H1 (cell line): ENCODE results near the gene OR6V1. TPM values are rescaled to one million over a fixed set of nuclear protein-coding genes. Genes with fewer than 3 reads are reported as not detected.

Source experiments
- CTCF ChIA-PET: fragments of 300-600 bp; sonication (Branson Sonifier 250); formaldehyde crosslinking; loops from one replicate; lab custom pipeline; 2021; ENCODE audit not compliant: partially characterized antibody; lab: Charles Lee
- POLR2A ChIA-PET: fragments of 300-600 bp; sonication (Branson Sonifier 250); formaldehyde crosslinking; loops from one replicate; lab custom pipeline; 2021; ENCODE audit warnings: inconsistent platforms; ENCODE audit not compliant: partially characterized antibody; lab: Charles Lee
- DNase-seq, 2 experiments: peaks; one replicate each; pipeline versions ENCODE4 v3.0.0 to v3.0.0-alpha.2; 2010 to 2022; ENCODE audit warnings: low spot score in 2 of 2, low read depth in 1 of 2, mixed read lengths in 1 of 2
- FAIRE-seq: peaks from 2 replicates; lab custom pipeline; 2011; peaks lifted over from hg19 to GRCh38; lab: Jason Lieb, UNC
- H2AFZ ChIP-seq: 2 replicates; pipeline ENCODE4 v1.8.1; 2012; ENCODE audit warnings: low read length, inconsistent platforms
- H2AK5ac ChIP-seq: 2 replicates; pipeline ENCODE4 v1.6.1; 2013; ENCODE audit warnings: low read depth, low read length
- H2BK120ac ChIP-seq: replicated peaks from 2 replicates; pipeline ENCODE3; 2013; ENCODE audit warnings: low read depth, low read length, inconsistent platforms
- H2BK12ac ChIP-seq: 2 replicates; pipeline ENCODE4 v1.6.1; 2013; ENCODE audit warnings: low read depth, low read length
- H2BK15ac ChIP-seq: 2 replicates; pipeline ENCODE4 v1.6.1; 2013; ENCODE audit warnings: low read length
- H2BK20ac ChIP-seq: 2 replicates; pipeline ENCODE4 v1.6.1; 2013; ENCODE audit warnings: low read length
- H2BK5ac ChIP-seq: 2 replicates; pipeline ENCODE4 v1.6.1; 2013; ENCODE audit warnings: low read depth, low read length
- H3K14ac ChIP-seq: 2 replicates; pipeline ENCODE4 v1.6.1; 2013; ENCODE audit warnings: inconsistent platforms; ENCODE audit not compliant: insufficient read length
- H3K18ac ChIP-seq: 2 replicates; pipeline ENCODE4 v1.6.1; 2013; ENCODE audit warnings: low read length; ENCODE audit errors: extremely low read depth
- H3K23ac ChIP-seq: 2 replicates; pipeline ENCODE4 v1.6.1; 2013; ENCODE audit warnings: inconsistent platforms; ENCODE audit not compliant: insufficient read length
- H3K23me2 ChIP-seq: 2 replicates; pipeline ENCODE4 v1.6.1; 2013; ENCODE audit warnings: low read depth, low read length
- H3K27ac ChIP-seq: 2 replicates; pipeline ENCODE4 v1.6.1; 2011; ENCODE audit warnings: low read depth, low read length, inconsistent platforms
- H3K27me3 ChIP-seq, 4 experiments: replicated peaks in 1 of 4; 1 replicate in 1 of 4; 2 replicates in 3 of 4; pipeline versions ENCODE4 v1.6.1 to v1.8.1; 2011 to 2013; ENCODE audit warnings: low read length in 3 of 4, mild to moderate bottlenecking in 3 of 4, inconsistent platforms in 2 of 4, mixed read lengths in 2 of 4, moderate library complexity in 1 of 4; ENCODE audit not compliant: control insufficient read depth in 3 of 4, insufficient read depth in 3 of 4; ENCODE audit errors: extremely low read depth in 1 of 4
- H3K36me3 ChIP-seq, 4 experiments: 2 replicates each; pipeline versions ENCODE4 v1.6.1 to v1.8.1; 2011 to 2013; ENCODE audit warnings: mild to moderate bottlenecking in 4 of 4, low read length in 3 of 4, moderate library complexity in 2 of 4, control low read depth in 1 of 4, inconsistent platforms in 1 of 4; ENCODE audit not compliant: insufficient read depth in 4 of 4, control insufficient read depth in 2 of 4
- H3K4ac ChIP-seq: replicated peaks from 2 replicates; pipeline ENCODE3; 2013; ENCODE audit warnings: low read length, low read depth, mixed read lengths, inconsistent platforms; ENCODE audit not compliant: insufficient read length
- H3K4me1 ChIP-seq, 4 experiments: replicated peaks in 1 of 4; 1 replicate in 1 of 4; 2 replicates in 3 of 4; pipeline versions ENCODE4 v1.6.1 to v1.8.1; 2011 to 2013; ENCODE audit warnings: low read length in 3 of 4, inconsistent platforms in 2 of 4, mixed read lengths in 1 of 4; ENCODE audit not compliant: insufficient read depth in 4 of 4, control insufficient read depth in 3 of 4
- H3K4me2 ChIP-seq, 2 experiments: 2 replicates each; pipeline versions ENCODE4 v1.6.1 to v1.8.1; 2011 to 2013; ENCODE audit warnings: low read depth in 2 of 2, low read length in 2 of 2, control low read depth in 1 of 2, inconsistent platforms in 1 of 2, mild to moderate bottlenecking in 1 of 2; ENCODE audit not compliant: insufficient read depth in 1 of 2
- H3K4me3 ChIP-seq, 4 experiments: fragments of 200-600, 300-600 bp in 1 of 4; sonication (generic), shearing (Covaris generic), sonication (Bioruptor Twin) in 1 of 4; 2 replicates each; pipeline versions ENCODE4 v1.5.1 to v1.8.1; 2011 to 2016; ENCODE audit warnings: low read length in 4 of 4, low read depth in 3 of 4, control low read depth in 2 of 4, inconsistent platforms in 2 of 4, mild to moderate bottlenecking in 2 of 4, mixed read lengths in 1 of 4, moderate library complexity in 1 of 4; ENCODE audit not compliant: insufficient read depth in 2 of 4; ENCODE audit errors: extremely low read depth in 1 of 4
- H3K56ac ChIP-seq: replicated peaks from 2 replicates; pipeline ENCODE3; 2013; ENCODE audit warnings: low read depth, mild to moderate bottlenecking, mixed read lengths, low read length, inconsistent platforms; ENCODE audit not compliant: insufficient read length
- H3K79me1 ChIP-seq: 2 replicates; pipeline ENCODE4 v1.6.1; 2013; ENCODE audit warnings: low read depth, low read length, control low read depth
- H3K79me2 ChIP-seq, 2 experiments: 2 replicates each; pipeline versions ENCODE4 v1.6.1 to v1.8.1; 2012 to 2013; ENCODE audit warnings: low read length in 2 of 2, mild to moderate bottlenecking in 2 of 2, inconsistent platforms in 1 of 2; ENCODE audit not compliant: insufficient read depth in 2 of 2, control insufficient read depth in 1 of 2
- H3K9ac ChIP-seq, 4 experiments: replicated peaks in 1 of 4; 1 replicate in 1 of 4; 2 replicates in 3 of 4; pipeline versions ENCODE4 v1.6.1 to v1.8.1; 2011 to 2013; ENCODE audit warnings: low read depth in 3 of 4, low read length in 3 of 4, control low read depth in 2 of 4, mild to moderate bottlenecking in 2 of 4, moderate library complexity in 2 of 4, inconsistent platforms in 1 of 4; ENCODE audit errors: extremely low read depth in 1 of 4
- H3K9me3 ChIP-seq, 2 experiments: 2 replicates each; pipeline versions ENCODE4 v1.6.1 to v1.8.1; 2012 to 2013; ENCODE audit warnings: mild to moderate bottlenecking in 2 of 2, moderate library complexity in 2 of 2, control low read depth in 1 of 2, inconsistent platforms in 1 of 2, low read depth in 1 of 2, low read length in 1 of 2, mixed read lengths in 1 of 2; ENCODE audit not compliant: insufficient read depth in 2 of 2
- H4K20me1 ChIP-seq, 2 experiments: replicated peaks in 1 of 2; 2 replicates each; pipeline versions ENCODE3 to v1.8.1; 2011 to 2013; ENCODE audit warnings: inconsistent platforms in 2 of 2, low read length in 2 of 2, mild to moderate bottlenecking in 1 of 2; ENCODE audit not compliant: insufficient read depth in 2 of 2, control insufficient read depth in 1 of 2
- H4K5ac ChIP-seq: 2 replicates; pipeline ENCODE4 v1.6.1; 2013; ENCODE audit warnings: low read length, low read depth, mixed read lengths, inconsistent platforms; ENCODE audit not compliant: insufficient read length
- H4K8ac ChIP-seq: 2 replicates; pipeline ENCODE4 v1.8.0; 2013; ENCODE audit warnings: mild to moderate bottlenecking, moderate library complexity, low read length, inconsistent platforms; ENCODE audit not compliant: insufficient read depth; ENCODE audit errors: extremely low read depth
- H4K91ac ChIP-seq: replicated peaks from 2 replicates; pipeline ENCODE3; 2013; ENCODE audit warnings: low read length, mixed read lengths, inconsistent platforms; ENCODE audit not compliant: insufficient read length
- BACH1 ChIP-seq: IDR thresholded peaks from 2 replicates; pipeline ENCODE4 v1.6.1; 2012; ENCODE audit warnings: low read length, improper control_type of control experiment
- BRCA1 ChIP-seq: IDR thresholded peaks from 2 replicates; pipeline ENCODE4 v1.6.1; 2012; ENCODE audit warnings: low read depth, low read length, improper control_type of control experiment
- CREB1 ChIP-seq: IDR thresholded peaks from 2 replicates; pipeline ENCODE4 v1.6.1; 2012; ENCODE audit warnings: inconsistent platforms
- CTBP2 ChIP-seq: IDR thresholded peaks from 2 replicates; pipeline ENCODE4 v1.7.0; 2011; ENCODE audit warnings: borderline replicate concordance, mild to moderate bottlenecking, moderate library complexity, mixed read lengths, low read length; ENCODE audit not compliant: insufficient read depth, insufficient read length
- KDM1A ChIP-seq: fragments of 200-600, 300-600 bp; sonication (generic); IDR thresholded peaks from 2 replicates; pipeline ENCODE4 v1.7.1; 2016; ENCODE audit warnings: mild to moderate bottlenecking, low read length, borderline replicate concordance
- PHF8 ChIP-seq: fragments of 200-600 bp; sonication (generic); conservative IDR thresholded peaks from 2 replicates; pipeline ENCODE4 v1.7.1; 2012; ENCODE audit warnings: low read depth, mild to moderate bottlenecking, inconsistent platforms, low read length, moderate library complexity
- RAD21 ChIP-seq, 2 experiments: IDR thresholded peaks in 1 of 2; conservative IDR thresholded peaks in 1 of 2; 2 replicates each; pipeline ENCODE4 v1.6.1; 2011; ENCODE audit warnings: low read depth in 2 of 2, low read length in 2 of 2, improper control_type of control experiment in 1 of 2, inconsistent platforms in 1 of 2, mild to moderate bottlenecking in 1 of 2, moderate library complexity in 1 of 2
- TAF7 ChIP-seq: optimal IDR thresholded peaks from 2 replicates; pipeline ENCODE3; 2011; ENCODE audit warnings: low read depth, mild to moderate bottlenecking, inconsistent platforms, low read length, moderate library complexity, borderline replicate concordance
- WGBS, 2 experiments: shearing (Covaris generic) in 1 of 2; methylation state at CpG; one replicate each; pipeline versions ENCODE4 v1.1.6 to v1.1.7; 2013 to 2015; ENCODE audit warnings: low lambda C conversion rate in 2 of 2, mixed read lengths in 2 of 2, inconsistent platforms in 1 of 2, low coverage in 1 of 2, missing lambda C conversion rate in 1 of 2; ENCODE audit not compliant: insufficient replicate concordance in 2 of 2, insufficient coverage in 1 of 2, insufficient read length in 1 of 2; ENCODE audit errors: extremely low coverage in 1 of 2, missing lambda C conversion rate in 1 of 2; 5-methylcytosine and 5-hydroxymethylcytosine counted together
- polyA plus RNA-seq, 7 experiments: library from polyadenylated mRNA; depleted of rRNA in 3 of 7; stranded (reverse) in 5 of 7; unstranded in 2 of 7; fragments of >200 nt in 5 of 7; fragments of 200-250 nt in 2 of 7; gene quantifications; 1 replicate in 5 of 7; 2 replicates in 1 of 7; 4 replicates in 1 of 7; pipeline versions ENCODE4 v1.2.1 to v1.2.3, GENCODE V29; 2011 to 2013; ENCODE audit warnings: missing spikeins in 2 of 7, mixed read lengths in 2 of 7
- total RNA-seq: library from RNA; stranded (reverse); fragmentation: NEBNext Ultra II Directional; extraction: Animal tissue kit (Norgen Biotek cat#: 25700); gene quantifications from 2 replicates; pipeline ENCODE4 v1.2.1, GENCODE V29; 2021
- TF ChIP-seq, protein P1 (sequence below): IDR thresholded peaks from 2 replicates; pipeline ENCODE4 v1.6.1; 2011; ENCODE audit warnings: low read depth, mild to moderate bottlenecking, low read length; ENCODE audit not compliant: insufficient read depth

Gene OR6V1
- total and polyA plus RNA-seq, 2 of the 8 experiments (the other 6 are each of a cell fraction or from before 2014, with no cell fraction given), result not detected

DNA sequence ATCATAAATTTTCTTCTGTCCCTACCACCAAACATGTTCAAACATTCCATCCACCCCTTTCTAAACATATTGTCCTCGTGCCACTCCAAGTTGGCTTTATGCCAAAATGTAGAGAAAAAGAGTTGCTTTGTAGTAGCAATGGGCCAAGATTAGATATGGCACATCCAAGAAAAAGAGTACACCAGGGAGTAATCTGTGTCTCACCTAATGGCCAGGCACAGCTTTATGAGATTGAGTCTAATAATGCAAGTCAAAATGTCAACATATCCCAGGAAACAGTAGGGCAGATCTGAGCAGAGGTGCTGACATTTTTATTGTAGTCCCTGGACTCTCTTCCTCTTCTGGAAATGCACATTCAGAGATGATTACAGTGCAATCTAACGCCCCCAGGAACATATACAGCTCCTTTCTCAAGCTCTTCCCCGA lies 5.7 kb upstream of the OR6V1 start:
- Histone ChIP-seq H3K4me1 (no peaks in the 10 kb centered on the region), H2BK5ac (no peak overlapping the region), H3K27ac (no peak overlapping the region), H3K18ac (no peak overlapping the region), H3K14ac (no peak overlapping the region), H3K27me3 (no peaks in the 10 kb centered on the region), H2BK12ac (no peak overlapping the region), H3K4ac (no peak overlapping the region), H3K79me2 (no peaks in the 10 kb centered on the region), H4K91ac (no peak overlapping the region), H2BK20ac (no peak overlapping the region), H3K23ac (no peak overlapping the region), H3K23me2 (no peaks in the 10 kb centered on the region; the same call in 1 of the 2 replicates), H3K36me3 (no peaks in the 10 kb centered on the region), H4K8ac (no peak overlapping the region), H2BK120ac (no peak overlapping the region), H3K56ac (no peak overlapping the region), H2AFZ (no peak overlapping the region), H3K9ac (no peak overlapping the region), H3K4me2 (no peak overlapping the region), H2BK15ac (no peak overlapping the region), H4K20me1 (no peaks in the 10 kb centered on the region), H4K5ac (no peak overlapping the region), H3K79me1 (no peaks in the 10 kb centered on the region), H3K9me3 (no peaks in the 10 kb centered on the region), H3K4me3 (no peak overlapping the region), H2AK5ac (no peak overlapping the region)
- DNase-seq (no peak), FAIRE-seq (no peak)
- ChIA-PET POLR2A (interaction anchor here (0.6 kb wide), 1 partner anchor 9 kb away, joined by 4 read pairs; no protein-coding TSS in a partner anchor), CTCF (interaction anchor here (1.3 to 5.1 kb wide), 2 partner anchors 13 to 169 kb away, joined by 4 to 24 read pairs; no protein-coding TSS in a partner anchor)
- WGBS, 2 experiments, result 82% methylated on average over 3 of the region's 3 CpGs; no CpG with 5 or more reads in 1 of the 2 experiments
- TF ChIP-seq BRCA1 (no peak), PHF8 (no peak), CREB1 (no peak), BACH1 (no peak), TAF7 (no peak), RAD21 (IDR thresholded peaks at IDR 0.05 in 1 of 2, conservative IDR thresholded peaks at IDR 0.05 in 1 of 2; ENCODE audit: low read depth in 2 of 2, low read length in 2 of 2) (no peak), CTBP2 (no peak), KDM1A (no peak)
- TF ChIP-seq, protein P1, sequence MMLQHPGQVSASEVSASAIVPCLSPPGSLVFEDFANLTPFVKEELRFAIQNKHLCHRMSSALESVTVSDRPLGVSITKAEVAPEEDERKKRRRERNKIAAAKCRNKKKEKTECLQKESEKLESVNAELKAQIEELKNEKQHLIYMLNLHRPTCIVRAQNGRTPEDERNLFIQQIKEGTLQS, result no peak
